Spinal cord (tissue), 10 donors: ENCODE measurements around the gene APP. TPM values are rescaled to one million over a fixed set of nuclear protein-coding genes. Genes with fewer than 3 reads are reported as not detected.

Experiments
- DNase-seq, 6 donors: peaks; one replicate each; pipeline versions ENCODE4 v3.0.0 to v3.0.0-alpha.2; 2013 to 2015; ENCODE audit warnings: low spot score in 6 of 6, low read depth in 4 of 6
- H3K27ac ChIP-seq: one replicate; pipeline ENCODE4 v1.5.1; 2013; ENCODE audit warnings: low read depth, low read length, control low read depth
- H3K27me3 ChIP-seq: one replicate; pipeline ENCODE4 v1.6.1; 2013; ENCODE audit warnings: low read length; ENCODE audit not compliant: control insufficient read depth, insufficient read depth
- H3K36me3 ChIP-seq: one replicate; pipeline ENCODE4 v1.6.1; 2013; ENCODE audit warnings: low read length; ENCODE audit not compliant: control insufficient read depth, insufficient read depth
- H3K4me1 ChIP-seq: one replicate; pipeline ENCODE4 v1.6.1; 2013; ENCODE audit warnings: low read length; ENCODE audit not compliant: control insufficient read depth, insufficient read depth
- H3K4me3 ChIP-seq: one replicate; pipeline ENCODE4 v1.5.1; 2013; ENCODE audit warnings: low read depth, low read length, control low read depth
- H3K9me3 ChIP-seq: one replicate; pipeline ENCODE4 v1.6.1; 2013; ENCODE audit warnings: low read length; ENCODE audit not compliant: control insufficient read depth, insufficient read depth
- WGBS: methylation state at CpG from one replicate; pipeline ENCODE4 v1.1.5; 2013; ENCODE audit warnings: missing lambda C conversion rate; ENCODE audit not compliant: insufficient coverage; 5-methylcytosine and 5-hydroxymethylcytosine counted together
- polyA plus RNA-seq, 2 donors: library from polyadenylated mRNA; unstranded; fragments of 120-200 nt; gene quantifications; one replicate each; pipeline ENCODE4 v1.2.1, GENCODE V29; 2013; ENCODE audit not compliant: insufficient read length in 2 of 2
- total RNA-seq, 2 donors: library from RNA; depleted of rRNA in 1 of 2; stranded (reverse); fragments of 120-200 nt in 1 of 2; fragments of >200 nt in 1 of 2; gene quantifications; one replicate each; pipeline versions ENCODE4 v1.2.3 to v1.2.4, GENCODE V29; 2013 to 2014
- donor health status: healthy.

The APP gene
- total and polyA plus RNA-seq, 4 donors = 606 to 947 (median 855) TPM

- DNase-seq = peak in 2 of 6 donors; percentile 75 to 82
- no CpG with 5 or more reads among the region's 6 CpGs for WGBS
- Histone ChIP-seq H3K9me3 (peaks cover 2% of the 10 kb centered on the region), H3K36me3 (no peaks in the 10 kb centered on the region), H3K27me3 (no peaks in the 10 kb centered on the region), H3K4me1 (no peaks in the 10 kb centered on the region), H3K4me3 (no peak overlapping the region), H3K27ac (no peak overlapping the region)
These were observed 274.9 kb downstream of the APP start for GRCh38 chr21:25895565-25896205.

DNA sequence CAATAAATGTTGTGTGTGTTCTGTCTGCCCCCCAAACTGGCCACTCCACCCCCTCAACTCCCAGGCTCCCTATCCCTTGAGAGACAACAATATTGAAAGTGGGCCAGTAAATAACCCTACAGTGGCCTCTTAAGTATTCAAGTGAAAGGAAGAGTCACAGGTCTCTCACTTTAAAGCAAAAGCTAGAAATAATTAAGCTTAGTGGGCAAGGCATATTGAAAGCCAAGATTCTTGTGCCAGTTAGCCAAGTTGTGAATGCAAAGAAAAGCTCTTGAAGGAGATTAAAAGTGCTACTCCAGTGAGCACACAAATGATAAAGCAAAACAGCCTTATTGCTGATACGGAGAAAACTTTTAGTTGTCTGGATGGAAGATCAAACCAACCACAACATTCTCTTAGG is 277.4 kb downstream of the APP start:
- Histone ChIP-seq H3K4me3 (no peak overlapping the region), H3K9me3 (peaks cover 2% of the 10 kb centered on the region), H3K4me1 (no peaks in the 10 kb centered on the region), H3K27me3 (no peaks in the 10 kb centered on the region), H3K27ac (no peak overlapping the region), H3K36me3 (peaks cover 3% of the 10 kb centered on the region)
- no CpG with 5 or more reads among the region's 1 CpG for WGBS
- DNase-seq = no peak

DNA sequence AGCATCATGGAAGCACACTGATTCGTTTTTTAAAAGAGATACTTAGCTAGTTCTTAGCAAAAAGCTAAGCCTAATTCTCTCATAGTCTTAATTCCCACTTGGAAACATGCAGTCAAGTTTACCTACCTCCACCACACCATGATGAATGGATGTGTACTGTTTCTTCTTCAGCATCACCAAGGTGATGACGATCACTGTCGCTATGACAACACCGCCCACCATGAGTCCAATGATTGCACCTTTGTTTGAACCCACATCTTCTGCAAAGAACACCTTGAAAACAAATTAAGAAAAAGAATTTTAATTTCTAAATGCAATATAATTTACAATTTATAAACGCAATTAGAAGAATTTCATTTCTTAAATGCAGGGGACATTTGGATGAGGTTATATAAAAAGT is 279.0 kb downstream of the APP start:
- no peaks in the 10 kb centered on the region for H3K27me3 ChIP-seq
- H3K4me3 ChIP-seq = no peak overlapping the region
- no CpG with 5 or more reads among the region's 5 CpGs for WGBS
- H3K4me1 ChIP-seq = no peaks in the 10 kb centered on the region
- DNase-seq = no peak
- H3K9me3 ChIP-seq = peaks cover 2% of the 10 kb centered on the region
- no peak overlapping the region for H3K27ac ChIP-seq
- peaks cover 3% of the 10 kb centered on the region for H3K36me3 ChIP-seq

- Histone ChIP-seq H3K4me1 (peaks cover 3% of the 10 kb centered on the region), H3K27me3 (no peaks in the 10 kb centered on the region), H3K27ac (no peak overlapping the region), H3K9me3 (peaks cover 2% of the 10 kb centered on the region), H3K36me3 (peaks cover 3% of the 10 kb centered on the region), H3K4me3 (no peak overlapping the region)
- no peak for DNase-seq
- whole genome bisulfite sequencing = 83% methylated on average over 1 of the region's 2 CpGs
These were observed 280.6 kb downstream of the APP start for GRCh38 chr21:25890001-25890400.

GRCh38 chr21:25888711-25889110 is 281.9 kb downstream of the APP start:
- no peak overlapping the region for H3K4me3 ChIP-seq
- peaks cover 3% of the 10 kb centered on the region for H3K4me1 ChIP-seq
- peaks cover under 1% of the 10 kb centered on the region for H3K9me3 ChIP-seq
- H3K36me3 ChIP-seq = peaks cover 9% of the 10 kb centered on the region
- 94% methylated on average over 5 of the region's 9 CpGs for WGBS
- no peak overlapping the region for H3K27ac ChIP-seq
- no peak for DNase-seq
- H3K27me3 ChIP-seq = no peaks in the 10 kb centered on the region

GRCh38 chr21:25887646-25888306 is 282.8 kb downstream of the APP start:
- DNase-seq = no peak
- Histone ChIP-seq H3K9me3 (no peaks in the 10 kb centered on the region), H3K27ac (no peak overlapping the region), H3K27me3 (no peaks in the 10 kb centered on the region), H3K36me3 (peaks cover 9% of the 10 kb centered on the region), H3K4me3 (no peak overlapping the region), H3K4me1 (peaks cover 3% of the 10 kb centered on the region)
- WGBS = 84% methylated on average over 2 of the region's 9 CpGs

- no peak for DNase-seq
- peaks cover 9% of the 10 kb centered on the region for H3K36me3 ChIP-seq
- peaks cover 3% of the 10 kb centered on the region for H3K4me1 ChIP-seq
- no peak overlapping the region for H3K4me3 ChIP-seq
- no peak overlapping the region for H3K27ac ChIP-seq
- 100% methylated on average over 3 of the region's 4 CpGs for WGBS
- no peaks in the 10 kb centered on the region for H3K27me3 ChIP-seq
- H3K9me3 ChIP-seq = no peaks in the 10 kb centered on the region
These were observed 283.4 kb downstream of the APP start for GRCh38 chr21:25887166-25887565.

- Histone ChIP-seq H3K9me3 (no peaks in the 10 kb centered on the region), H3K27ac (peak overlapping the region; percentile 33)
- WGBS = 100% methylated on average over 1 of the region's 7 CpGs
These were observed 284.7 kb downstream of the APP start for GRCh38 chr21:25885880-25886279.

GRCh38 chr21:25885405-25885804 is 285.2 kb downstream of the APP start:
- H3K27ac ChIP-seq = peak overlapping the region; percentile 33
- H3K27me3 ChIP-seq = no peaks in the 10 kb centered on the region
- no peak for DNase-seq
- H3K4me3 ChIP-seq = no peak overlapping the region
- H3K4me1 ChIP-seq = peaks cover 3% of the 10 kb centered on the region
- 66% methylated on average over 4 of the region's 4 CpGs for WGBS
- no peaks in the 10 kb centered on the region for H3K9me3 ChIP-seq
- peaks cover 9% of the 10 kb centered on the region for H3K36me3 ChIP-seq

More at GRCh38 chr21:25885880-25886279, 284.7 kb downstream of the APP start:
- H3K4me3 ChIP-seq = no peak overlapping the region
- no peak for DNase-seq
- H3K27me3 ChIP-seq = no peaks in the 10 kb centered on the region
- peaks cover 3% of the 10 kb centered on the region for H3K4me1 ChIP-seq
- peaks cover 9% of the 10 kb centered on the region for H3K36me3 ChIP-seq

GRCh38 chr21:25884311-25884710 is 286.3 kb downstream of the APP start:
- Histone ChIP-seq H3K9me3 (no peaks in the 10 kb centered on the region), H3K36me3 (peaks cover 6% of the 10 kb centered on the region), H3K27ac (no peak overlapping the region), H3K4me1 (peaks cover 3% of the 10 kb centered on the region), H3K27me3 (no peaks in the 10 kb centered on the region), H3K4me3 (no peak overlapping the region)
- DNase-seq = no peak
- WGBS = 100% methylated on average over 1 of the region's 2 CpGs
